Left hindlimb (tissue), 1 donor: Measurements from ENCODE around the gene KCNIP4.

ENCODE experiments used
- DNase-seq: peaks from one replicate; pipeline ENCODE4 v3.0.0-alpha.2; 2018

KCNIP4 gene

GRCh38 chr4:21680326-21680898 is 268.2 kb downstream of the KCNIP4 start:
- no peak for DNase-seq

- no peak for DNase-seq
These were observed 269.9 kb downstream of the KCNIP4 start for GRCh38 chr4:21678711-21679110.

DNA sequence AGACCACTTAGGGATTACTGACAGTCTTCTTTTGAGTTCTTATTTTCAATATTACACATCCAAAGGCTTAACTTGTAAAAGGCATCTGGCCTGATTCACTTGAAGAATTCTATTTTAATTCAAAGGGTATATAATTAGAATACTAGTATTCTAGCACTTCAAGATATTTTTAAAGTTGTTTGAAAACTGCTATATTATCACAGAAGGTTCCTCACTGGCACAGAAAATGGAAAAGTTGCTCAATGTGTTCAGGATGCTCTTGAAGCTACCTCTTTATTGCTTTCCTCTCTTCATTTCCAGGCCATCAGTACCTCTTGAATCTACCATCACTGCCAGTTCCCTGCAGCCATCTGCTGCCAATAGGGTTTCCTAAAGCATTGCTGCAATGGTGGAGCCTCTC is 271.4 kb downstream of the KCNIP4 start:
- no peak for DNase-seq

DNA sequence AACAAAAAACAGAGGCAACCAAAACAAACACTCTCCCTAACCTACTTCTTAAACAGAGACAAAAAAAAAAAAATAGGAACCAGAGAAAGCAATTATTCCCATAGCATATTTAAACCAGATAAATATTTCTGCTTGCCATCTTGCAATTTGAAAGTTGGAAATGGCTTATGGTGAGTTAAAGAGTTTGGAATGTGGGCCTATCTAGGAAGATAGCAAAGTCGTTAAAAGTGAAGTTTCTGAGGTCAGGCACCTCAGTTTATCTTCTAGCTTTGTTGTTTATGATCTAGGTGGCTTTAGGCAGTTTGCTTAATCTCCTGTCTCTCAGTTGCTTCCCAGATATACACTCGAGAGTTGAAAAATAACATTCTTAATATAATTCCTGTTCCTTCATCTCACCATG is 284.2 kb downstream of the KCNIP4 start:
- DNase-seq = no peak

- no peak for DNase-seq
These were observed 291.7 kb downstream of the KCNIP4 start for GRCh38 chr4:21656832-21657231.

DNA sequence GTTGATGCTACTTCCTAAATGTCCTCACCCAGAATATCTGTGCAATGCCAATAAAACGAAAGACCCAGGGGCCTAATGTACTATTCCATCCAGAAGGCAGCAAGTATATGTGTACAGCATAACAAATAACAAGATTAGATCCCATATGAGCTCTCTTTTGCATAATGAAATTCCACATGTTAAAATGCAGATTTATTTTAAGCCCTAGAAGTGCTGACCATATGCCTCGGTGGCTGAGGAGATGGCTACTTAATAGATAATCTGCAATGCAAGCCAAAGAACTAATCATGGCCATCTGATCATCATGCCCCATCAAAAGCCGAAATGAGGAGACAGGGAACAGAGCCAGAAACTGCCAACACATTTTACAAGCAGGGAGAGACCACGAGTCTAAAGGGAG is 293.5 kb downstream of the KCNIP4 start:
- DNase-seq = no peak

DNA sequence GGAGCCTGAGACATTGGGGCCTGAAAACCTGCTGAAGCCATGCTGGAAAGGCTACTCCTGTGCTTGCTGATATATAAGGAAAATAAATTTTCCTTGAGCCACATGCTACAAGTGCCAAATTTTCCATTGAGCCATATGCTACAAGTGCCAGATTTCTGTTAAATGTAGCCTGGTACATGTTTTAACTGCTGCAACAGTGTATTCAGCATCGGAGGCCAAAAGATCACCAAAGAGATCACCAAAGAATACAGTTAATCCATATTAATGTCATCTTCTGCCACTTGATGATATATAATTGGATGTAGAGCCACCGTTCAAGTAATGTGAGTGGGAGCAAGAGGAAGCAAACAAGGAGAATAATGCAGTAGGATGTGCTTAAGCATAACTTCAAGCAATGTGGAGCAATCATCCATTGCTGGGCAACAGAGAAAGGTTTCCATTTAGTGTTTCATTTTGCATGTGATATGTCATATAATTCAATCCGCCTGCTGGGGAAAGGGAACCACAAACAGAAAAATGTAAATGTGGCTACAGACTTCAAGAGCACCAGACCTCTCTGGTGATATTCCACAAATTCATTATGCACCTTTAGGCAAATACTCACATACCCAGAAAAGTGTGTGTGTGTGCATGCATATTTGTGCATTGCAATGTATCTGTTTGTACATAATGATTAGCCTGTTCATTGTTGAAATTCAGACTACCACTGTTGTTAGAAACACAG is 295.9 kb downstream of the KCNIP4 start:
- DNase-seq = no peak

- no peak for DNase-seq
These were observed 299.0 kb downstream of the KCNIP4 start for GRCh38 chr4:21649391-21650090.

- DNase-seq = no peak
These were observed 302.8 kb downstream of the KCNIP4 start for GRCh38 chr4:21645776-21646175.

DNA sequence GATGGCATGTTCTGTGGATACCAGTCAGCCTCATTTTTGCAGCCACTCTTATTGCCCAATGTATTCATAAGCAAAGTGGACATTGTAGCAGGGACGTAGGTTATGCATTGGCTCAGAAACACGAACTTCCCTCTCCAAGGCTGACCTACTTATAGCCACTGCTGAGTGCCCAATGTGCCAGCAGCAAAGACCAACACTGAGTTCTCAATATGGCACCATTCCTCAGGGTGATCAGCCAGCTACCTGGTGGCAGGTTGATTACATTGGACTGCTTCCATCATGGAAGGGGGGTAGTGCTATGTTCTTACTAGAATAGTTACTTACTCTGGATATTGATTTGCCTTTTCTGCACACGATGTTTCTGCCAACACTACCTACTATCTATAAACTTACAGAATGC is 306.9 kb downstream of the KCNIP4 start:
- DNase-seq = no peak

- no peak for DNase-seq
These were observed 310.3 kb downstream of the KCNIP4 start for GRCh38 chr4:21638171-21638725.

DNA sequence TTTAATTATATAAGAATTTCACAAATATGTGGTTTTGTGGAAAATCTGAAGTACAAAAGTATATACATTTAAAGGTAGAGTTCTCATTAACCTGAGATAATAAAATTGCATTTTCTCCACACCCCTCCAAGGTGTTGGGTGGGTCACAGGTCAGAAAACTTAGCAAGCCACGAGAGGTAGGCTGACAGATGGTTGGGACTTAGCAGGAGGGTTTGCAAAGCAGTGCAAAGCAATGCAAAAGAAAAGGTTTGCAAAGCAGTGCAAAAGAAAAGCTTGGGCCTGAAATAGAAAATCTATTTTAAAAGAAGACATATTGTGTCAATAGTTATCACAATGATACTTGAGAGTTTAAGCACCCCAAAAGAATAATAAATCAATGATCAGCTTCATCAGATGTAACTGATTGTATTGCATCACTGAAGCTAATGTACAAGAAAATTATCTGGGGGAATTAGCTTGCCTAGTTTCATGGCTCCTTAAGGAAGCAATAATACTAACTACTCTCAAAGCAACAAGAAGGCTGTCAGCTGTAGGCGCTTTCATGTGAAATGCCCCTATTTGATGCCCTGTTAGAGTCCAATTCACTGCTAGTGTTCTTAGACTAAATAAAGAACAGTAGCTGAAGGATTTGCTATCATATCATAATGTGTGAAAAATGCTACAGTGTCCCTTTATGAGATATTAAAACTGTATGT is 319.5 kb downstream of the KCNIP4 start:
- DNase-seq = no peak

- no peak for DNase-seq
These were observed 320.4 kb downstream of the KCNIP4 start for GRCh38 chr4:21628116-21628670.

DNA sequence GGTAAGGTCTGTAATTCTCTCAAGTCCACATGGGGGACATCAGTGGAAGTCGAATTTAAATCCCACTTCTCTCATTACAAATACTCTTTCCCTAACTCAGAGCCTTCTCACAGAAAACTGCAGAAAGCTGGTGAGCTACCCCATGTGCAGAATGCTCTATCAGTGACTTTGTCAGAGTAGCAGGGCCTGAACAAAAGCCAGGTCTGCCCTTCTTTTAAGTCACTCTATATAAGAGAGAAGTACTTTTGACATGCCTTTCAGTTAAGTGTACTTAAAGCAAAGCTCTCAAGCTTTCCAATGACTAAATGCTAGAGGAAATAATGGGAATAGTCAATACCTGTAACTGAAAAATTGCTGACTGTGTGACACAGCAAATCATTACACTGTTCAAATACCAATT is 323.1 kb downstream of the KCNIP4 start:
- no peak for DNase-seq

DNA sequence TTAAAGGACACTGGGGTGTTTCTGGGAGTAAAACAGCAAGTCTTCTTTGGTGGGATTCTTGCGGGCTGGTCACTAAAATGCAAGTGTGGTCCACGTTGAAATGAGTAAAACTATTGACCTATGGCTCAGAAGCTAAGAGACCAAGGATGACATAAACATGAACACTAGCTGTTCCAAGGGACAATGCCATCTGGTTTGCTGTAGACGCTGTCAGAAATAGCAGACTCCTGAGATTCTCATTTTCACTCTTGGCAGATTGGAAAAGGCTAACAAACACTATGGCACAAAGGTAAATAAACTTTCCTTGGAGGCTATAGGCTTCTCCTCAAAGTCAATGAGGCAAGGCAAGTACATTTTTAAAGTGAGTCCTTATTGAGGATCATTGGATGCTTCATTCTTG is 343.6 kb downstream of the KCNIP4 start:
- no peak for DNase-seq

GRCh38 chr4:21596521-21596920 is 352.1 kb downstream of the KCNIP4 start:
- no peak for DNase-seq

GRCh38 chr4:21593671-21594001 is 354.9 kb downstream of the KCNIP4 start:
- no peak for DNase-seq

DNA sequence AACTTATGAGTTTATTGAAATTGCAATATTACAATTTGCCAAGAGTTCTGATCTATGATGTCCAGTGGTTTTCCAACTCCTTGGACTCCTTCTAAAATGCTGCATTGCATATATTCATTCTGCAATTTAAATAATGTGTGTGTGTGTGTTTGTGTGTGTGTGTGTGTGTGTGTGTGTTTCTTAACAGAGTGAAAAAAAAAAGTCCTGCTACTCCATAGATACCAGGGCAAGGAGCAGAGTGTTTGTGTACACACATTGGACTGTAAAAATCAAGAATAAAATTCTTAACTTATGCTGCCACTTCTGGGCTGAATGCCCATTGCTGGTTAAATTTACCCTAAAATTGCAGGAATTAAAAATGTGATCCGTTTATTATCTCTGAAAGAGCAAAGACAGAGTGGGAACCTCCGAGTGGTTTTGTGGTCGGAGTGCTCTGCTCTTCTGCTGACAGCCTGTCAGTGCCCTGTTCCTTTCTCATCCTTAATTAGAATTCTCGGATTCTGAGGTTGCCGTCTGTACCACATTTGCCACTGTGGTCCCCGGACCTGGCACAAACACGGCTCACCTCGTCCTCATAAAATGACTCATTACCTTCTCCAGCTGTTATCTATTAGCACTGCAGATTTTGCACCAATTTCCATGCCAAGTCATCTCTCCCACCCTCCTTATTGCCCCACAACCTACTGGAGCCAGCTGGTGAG is 355.5 kb downstream of the KCNIP4 start:
- DNase-seq = peak; percentile 32

- no peak for DNase-seq
These were observed 371.5 kb downstream of the KCNIP4 start for GRCh38 chr4:21577056-21577455.

GRCh38 chr4:21571100-21571499 is 377.5 kb downstream of the KCNIP4 start:
- DNase-seq = no peak

DNA sequence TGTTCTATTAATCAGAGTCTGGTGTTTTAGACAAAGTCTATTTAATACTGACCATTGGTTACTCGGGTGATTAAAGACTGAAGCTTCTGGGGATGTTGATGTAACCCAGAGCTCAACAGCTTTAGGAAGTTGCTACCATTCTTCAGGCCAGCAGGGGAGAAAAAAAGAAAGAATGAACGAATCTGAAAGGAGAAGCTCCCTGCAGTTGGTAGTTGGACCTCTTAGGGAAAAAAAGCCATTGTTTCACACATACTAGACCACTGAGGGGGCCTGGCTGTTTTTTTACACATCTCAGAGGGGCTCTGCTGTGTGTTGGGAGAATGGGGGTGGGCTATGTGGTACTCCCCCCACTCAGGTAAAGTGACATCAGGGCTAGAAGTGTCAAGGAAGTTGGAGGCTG is 378.9 kb downstream of the KCNIP4 start:
- no peak for DNase-seq

GRCh38 chr4:21555083-21555482 is 393.5 kb downstream of the KCNIP4 start:
- no peak for DNase-seq

DNA sequence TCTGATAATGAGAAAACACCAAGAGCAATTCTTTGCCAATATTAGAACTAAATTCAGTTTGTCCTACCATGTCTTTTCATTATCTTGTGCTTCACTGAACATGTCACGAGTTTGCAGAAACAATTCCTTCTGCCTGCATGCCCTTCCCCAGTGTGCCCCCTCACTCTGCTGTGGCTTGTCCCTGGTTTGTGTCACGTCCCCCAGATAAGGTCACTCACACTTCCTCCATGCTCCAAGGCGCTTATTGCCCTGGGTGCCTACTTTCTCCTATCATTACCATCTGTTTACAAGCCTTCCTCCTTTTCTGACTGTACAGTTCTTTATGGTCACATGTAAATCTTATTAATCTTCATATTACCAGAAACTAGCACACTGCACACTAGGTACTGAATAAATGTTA is 394.1 kb downstream of the KCNIP4 start:
- no peak for DNase-seq
